AG09309 (cell line): ENCODE data around the gene SLC9A5.

ENCODE experiments used
- DNase-seq: peaks from one replicate; pipeline ENCODE4 v3.0.0-alpha.2; 2010; ENCODE audit warnings: low read depth
- H3K4me3 ChIP-seq: 2 replicates; pipeline ENCODE4 v1.5.1; 2011; ENCODE audit warnings: mild to moderate bottlenecking, low read depth, low read length, moderate library complexity; ENCODE audit not compliant: control insufficient read depth
- CTCF ChIP-seq: IDR thresholded peaks from 2 replicates; pipeline ENCODE4 v1.5.1; 2011; ENCODE audit warnings: mild to moderate bottlenecking, low read depth, low read length, inconsistent platforms; ENCODE audit not compliant: insufficient read depth, control insufficient read depth; ENCODE audit errors: missing control alignments

SLC9A5 gene

GRCh38 chr16:67286441-67287235 is 37.9 kb downstream of the SLC9A5 start:
- no peak for DNase-seq
- no peak for TF ChIP-seq CTCF
- no peak overlapping the region for H3K4me3 ChIP-seq

- H3K4me3 ChIP-seq: no peak overlapping the region
Observed at GRCh38 chr16:67287960-67288359, 39.2 kb downstream of the SLC9A5 start.

GRCh38 chr16:67291461-67291860 is 42.7 kb downstream of the SLC9A5 start:
- H3K4me3 ChIP-seq: no peak overlapping the region
- no peak for TF ChIP-seq CTCF
- DNase-seq: no peak

More at GRCh38 chr16:67287960-67288359, 39.2 kb downstream of the SLC9A5 start:
- no peak for DNase-seq
- no peak for TF ChIP-seq CTCF

- TF ChIP-seq CTCF: no peak
- DNase-seq: no peak
- no peak overlapping the region for H3K4me3 ChIP-seq
Observed at GRCh38 chr16:67294171-67294757, 45.5 kb downstream of the SLC9A5 start.

- DNase-seq: peak; percentile 51
- peak; percentile 44 for TF ChIP-seq CTCF
- H3K4me3 ChIP-seq: no peak overlapping the region
Observed at GRCh38 chr16:67294938-67295361, 46.2 kb downstream of the SLC9A5 start.

- no peak for TF ChIP-seq CTCF
- H3K4me3 ChIP-seq: no peak overlapping the region
- peak; percentile 55 for DNase-seq
Observed at GRCh38 chr16:67296420-67296819, 47.6 kb downstream of the SLC9A5 start.
